ENCODE results near the gene AFAP1.

Gene AFAP1

GRCh38 chr4:7892212-7893019 is 47.2 kb downstream of the AFAP1 start:
- DNase-seq (ENCODE audit: low spot score): no peak

- no peak for DNase-seq (ENCODE audit: low spot score)
Observed at GRCh38 chr4:7890635-7891393, 48.8 kb downstream of the AFAP1 start.

GRCh38 chr4:7887436-7887835 is 52.2 kb downstream of the AFAP1 start:
- no peak for DNase-seq (ENCODE audit: low spot score)

GRCh38 chr4:7886007-7886973 is 53.4 kb downstream of the AFAP1 start:
- no peak for DNase-seq (ENCODE audit: low spot score)

GRCh38 chr4:7885216-7886006 is 54.2 kb downstream of the AFAP1 start:
- DNase-seq (ENCODE audit: low spot score): no peak

GRCh38 chr4:7880683-7881082 is 59.0 kb downstream of the AFAP1 start:
- DNase-seq (ENCODE audit: low spot score): no peak

GRCh38 chr4:7879127-7879526 is 60.5 kb downstream of the AFAP1 start:
- no peak for DNase-seq (ENCODE audit: low spot score)

GRCh38 chr4:7878323-7878722 is 61.3 kb downstream of the AFAP1 start:
- DNase-seq (ENCODE audit: low spot score): no peak

- DNase-seq (ENCODE audit: low spot score): no peak
Observed at GRCh38 chr4:7877176-7877575, 62.5 kb downstream of the AFAP1 start.

GRCh38 chr4:7876201-7876875 is 63.3 kb downstream of the AFAP1 start:
- DNase-seq (ENCODE audit: low spot score): peak; percentile 19

- no peak for DNase-seq (ENCODE audit: low spot score)
Observed at GRCh38 chr4:7874838-7875237, 64.8 kb downstream of the AFAP1 start.

- no peak for DNase-seq (ENCODE audit: low spot score)
Observed at GRCh38 chr4:7873881-7874280, 65.8 kb downstream of the AFAP1 start.

- DNase-seq (ENCODE audit: low spot score): no peak
Observed at GRCh38 chr4:7872264-7872771, 67.3 kb downstream of the AFAP1 start.

GRCh38 chr4:7871356-7871755 is 68.3 kb downstream of the AFAP1 start:
- no peak for DNase-seq (ENCODE audit: low spot score)

GRCh38 chr4:7868892-7869471 is 70.7 kb downstream of the AFAP1 start:
- DNase-seq (ENCODE audit: low spot score): no peak

- DNase-seq (ENCODE audit: low spot score): no peak
Observed at GRCh38 chr4:7868436-7868775, 71.3 kb downstream of the AFAP1 start.

GRCh38 chr4:7867701-7868435 is 71.8 kb downstream of the AFAP1 start:
- DNase-seq (ENCODE audit: low spot score): no peak

- DNase-seq (ENCODE audit: low spot score): no peak
Observed at GRCh38 chr4:7867191-7867590, 72.5 kb downstream of the AFAP1 start.

GRCh38 chr4:7865533-7865932 is 74.1 kb downstream of the AFAP1 start:
- DNase-seq (ENCODE audit: low spot score): no peak

GRCh38 chr4:7864685-7865084 is 75.0 kb downstream of the AFAP1 start:
- no peak for DNase-seq (ENCODE audit: low spot score)

Measured in HuH-7 (cell line).